GM12892 (cell line): Measurements from ENCODE around the gene ARL6IP4. TPM values are rescaled to one million over a fixed set of nuclear protein-coding genes. Genes with fewer than 3 reads are reported as not detected.
"Not testable (repeated sequence)": the region's sequence is repeated elsewhere in the genome, so short reads cannot be mapped to it uniquely, and the experiment has no call there.

Experiments
- DNase-seq: peaks from one replicate; pipeline ENCODE4 v3.0.0; 2011; ENCODE audit not compliant: insufficient read length
- FAIRE-seq: peaks from 2 replicates; lab custom pipeline; 2011; peaks lifted over from hg19 to GRCh38; lab: Jason Lieb, UNC
- POLR2A ChIP-seq: IDR thresholded peaks from 2 replicates; pipeline ENCODE4 v1.6.1; 2011; ENCODE audit warnings: low read depth, low read length, control low read depth
- POLR2AphosphoS5 ChIP-seq: IDR thresholded peaks from 2 replicates; pipeline ENCODE4 v1.6.1; 2011; ENCODE audit warnings: low read depth, low read length, control low read depth
- TAF1 ChIP-seq: IDR thresholded peaks from 2 replicates; pipeline ENCODE4 v1.6.1; 2011; ENCODE audit warnings: low read depth, mild to moderate bottlenecking, control low read depth, low read length, borderline replicate concordance
- polyA plus RNA-seq: library from polyadenylated mRNA; unstranded; fragments of >200 nt; gene quantifications from one replicate; pipeline ENCODE4 v1.2.1, GENCODE V29; 2012; ENCODE audit warnings: missing spikeins, inconsistent platforms; ENCODE audit not compliant: missing spikeins

Gene ARL6IP4
- 157 TPM for polyA plus RNA-seq

DNA sequence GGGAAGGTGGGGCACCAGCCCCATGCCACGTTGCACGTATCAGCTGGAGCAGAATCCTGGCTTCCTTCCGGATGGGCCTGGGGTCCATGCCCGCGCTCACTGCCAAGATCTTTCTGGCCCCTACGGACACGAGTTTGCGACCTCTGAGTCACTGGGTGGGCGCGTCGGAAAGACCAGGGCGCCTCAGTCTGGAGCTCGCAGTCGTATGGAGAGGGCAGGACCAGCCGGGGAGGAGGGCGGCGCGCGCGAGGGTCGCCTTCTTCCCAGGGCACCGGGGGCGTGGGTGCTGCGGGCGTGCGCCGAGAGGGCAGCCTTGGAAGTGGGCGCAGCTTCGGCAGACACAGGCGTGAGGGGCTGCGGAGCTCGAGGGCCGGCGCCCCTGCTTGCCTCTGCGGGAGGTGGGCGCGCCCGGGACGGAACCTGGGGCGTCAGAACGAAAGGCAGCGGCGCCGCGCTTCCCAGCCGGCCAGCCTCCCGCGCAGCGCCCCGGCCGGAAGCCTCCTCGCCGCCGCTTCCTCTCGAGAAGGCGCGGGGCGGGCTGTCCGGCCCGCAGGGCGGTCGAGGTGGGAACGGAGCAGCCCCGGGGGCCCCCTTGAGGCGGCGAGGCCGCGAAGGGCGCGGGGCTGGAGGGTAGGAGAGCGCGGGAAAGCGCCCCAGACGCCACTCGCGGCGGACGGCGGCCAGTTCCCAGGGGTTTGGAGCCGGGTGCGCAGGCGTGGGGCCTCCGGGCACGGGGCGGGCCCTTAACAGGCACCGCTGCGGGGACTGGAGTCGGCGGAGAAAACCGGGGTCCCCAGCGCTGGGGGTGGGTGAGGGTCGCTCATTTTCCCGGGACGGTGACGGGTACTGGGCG, at the start of gene ARL6IP4:
ARL6IP4 (plus strand) TSS at position 499 of the 853 bp plus-strand sequence. CDS start 459 bp downstream, outside the sequence.
- peak; percentile 95 for DNase-seq
- TF ChIP-seq POLR2A (peak; percentile 79), POLR2AphosphoS5 (peak; percentile 44; the same call in 1 of the 2 replicates), TAF1 (peak; percentile 31; the same call in 1 of the 2 replicates)
- FAIRE-seq = peak; percentile 65

DNA sequence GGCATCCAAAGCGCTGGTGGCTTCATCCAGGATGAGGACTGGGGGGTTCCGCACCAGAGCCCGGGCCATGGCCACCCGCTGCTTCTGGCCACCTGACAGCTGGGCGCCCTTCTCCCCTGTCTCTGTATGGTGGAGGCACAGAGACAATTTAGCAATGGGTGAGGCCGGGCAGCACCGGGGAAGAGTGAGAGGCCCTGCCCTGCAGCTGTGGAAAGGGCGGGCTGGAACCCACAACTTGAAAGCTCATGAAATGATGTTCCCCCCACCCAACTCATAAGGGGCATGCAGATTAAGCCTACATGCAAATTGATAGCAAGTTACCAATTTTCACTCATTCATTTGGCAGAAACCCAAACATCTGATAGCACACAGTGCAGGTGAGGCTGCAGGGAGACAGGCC, 48.3 kb upstream of the ARL6IP4 start:
- DNase-seq (no peak), FAIRE-seq (no peak)

GRCh38 chr12:122934722-122935121, 45.8 kb upstream of the ARL6IP4 start:
- peak; percentile 85 for FAIRE-seq
- no peak for TF ChIP-seq TAF1
- TF ChIP-seq POLR2AphosphoS5 = no peak
- TF ChIP-seq POLR2A = no peak

More for the DNA sequence above, 48.3 kb upstream of the ARL6IP4 start:
- no peak for TF ChIP-seq POLR2A
- TF ChIP-seq TAF1 = no peak
- no peak for TF ChIP-seq POLR2AphosphoS5

DNA sequence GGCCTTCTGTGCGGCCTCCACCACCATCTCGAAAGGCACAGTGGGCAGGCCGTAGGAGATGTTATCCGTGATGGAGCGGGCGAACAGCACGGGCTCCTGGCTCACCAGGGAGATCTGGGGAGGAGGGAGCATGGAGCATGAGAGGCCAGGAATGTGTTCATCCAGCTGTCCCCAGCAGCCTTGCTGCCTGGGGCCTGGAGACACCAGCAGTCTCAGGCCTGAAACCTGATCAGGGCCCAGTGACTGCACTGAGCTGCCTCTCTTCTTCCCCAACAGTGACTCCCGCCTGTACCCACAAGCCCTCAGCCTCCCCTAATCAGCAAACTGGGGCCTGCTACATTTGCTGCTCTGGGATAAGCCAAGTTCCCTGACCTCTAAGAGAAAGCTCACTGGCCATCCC, 45.2 kb upstream of the ARL6IP4 start:
- TF ChIP-seq TAF1 (no peak), POLR2A (no peak), POLR2AphosphoS5 (no peak)
- peak; percentile 50 for FAIRE-seq
- DNase-seq = no peak

More at GRCh38 chr12:122934722-122935121, 45.8 kb upstream of the ARL6IP4 start:
- no peak for DNase-seq

- no peak for DNase-seq
- FAIRE-seq = no peak
- TF ChIP-seq POLR2A = no peak
Measured at GRCh38 chr12:122937622-122938091, 42.8 kb upstream of the ARL6IP4 start.

- no peak for DNase-seq
- FAIRE-seq = no peak
- no peak for TF ChIP-seq TAF1
- TF ChIP-seq POLR2AphosphoS5 = no peak
- no peak for TF ChIP-seq POLR2A
Measured at GRCh38 chr12:122939125-122939524, 41.4 kb upstream of the ARL6IP4 start.

DNA sequence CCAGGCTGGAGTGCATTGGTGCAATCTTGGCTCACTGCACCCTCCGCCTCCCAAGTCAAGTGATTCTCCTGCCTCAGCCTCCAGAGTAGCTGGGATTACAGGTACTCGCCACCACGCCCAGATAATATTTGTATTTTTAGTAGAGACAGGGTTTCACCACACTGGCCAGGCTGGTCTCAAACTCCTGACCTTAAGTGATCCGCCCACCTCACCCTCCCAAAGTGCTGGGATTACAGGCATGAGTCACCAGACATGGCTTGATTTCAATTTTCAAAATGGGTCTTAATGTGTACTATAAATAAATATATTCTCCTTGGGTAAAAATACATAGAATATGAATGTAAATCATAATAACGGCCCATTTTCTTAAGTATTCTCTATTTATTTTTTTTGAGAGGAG, 39.1 kb upstream of the ARL6IP4 start:
- FAIRE-seq, DNase-seq: not testable (repeated sequence)

GRCh38 chr12:122942637-122943036, 37.8 kb upstream of the ARL6IP4 start:
- no peak for FAIRE-seq
- DNase-seq = no peak

GRCh38 chr12:122943196-122943595, 37.3 kb upstream of the ARL6IP4 start:
- FAIRE-seq (no peak), DNase-seq (no peak)
- TF ChIP-seq POLR2A (no peak), TAF1 (no peak), POLR2AphosphoS5 (no peak)

More at GRCh38 chr12:122942637-122943036, 37.8 kb upstream of the ARL6IP4 start:
- TF ChIP-seq POLR2AphosphoS5 (no peak), TAF1 (no peak), POLR2A (no peak)

DNA sequence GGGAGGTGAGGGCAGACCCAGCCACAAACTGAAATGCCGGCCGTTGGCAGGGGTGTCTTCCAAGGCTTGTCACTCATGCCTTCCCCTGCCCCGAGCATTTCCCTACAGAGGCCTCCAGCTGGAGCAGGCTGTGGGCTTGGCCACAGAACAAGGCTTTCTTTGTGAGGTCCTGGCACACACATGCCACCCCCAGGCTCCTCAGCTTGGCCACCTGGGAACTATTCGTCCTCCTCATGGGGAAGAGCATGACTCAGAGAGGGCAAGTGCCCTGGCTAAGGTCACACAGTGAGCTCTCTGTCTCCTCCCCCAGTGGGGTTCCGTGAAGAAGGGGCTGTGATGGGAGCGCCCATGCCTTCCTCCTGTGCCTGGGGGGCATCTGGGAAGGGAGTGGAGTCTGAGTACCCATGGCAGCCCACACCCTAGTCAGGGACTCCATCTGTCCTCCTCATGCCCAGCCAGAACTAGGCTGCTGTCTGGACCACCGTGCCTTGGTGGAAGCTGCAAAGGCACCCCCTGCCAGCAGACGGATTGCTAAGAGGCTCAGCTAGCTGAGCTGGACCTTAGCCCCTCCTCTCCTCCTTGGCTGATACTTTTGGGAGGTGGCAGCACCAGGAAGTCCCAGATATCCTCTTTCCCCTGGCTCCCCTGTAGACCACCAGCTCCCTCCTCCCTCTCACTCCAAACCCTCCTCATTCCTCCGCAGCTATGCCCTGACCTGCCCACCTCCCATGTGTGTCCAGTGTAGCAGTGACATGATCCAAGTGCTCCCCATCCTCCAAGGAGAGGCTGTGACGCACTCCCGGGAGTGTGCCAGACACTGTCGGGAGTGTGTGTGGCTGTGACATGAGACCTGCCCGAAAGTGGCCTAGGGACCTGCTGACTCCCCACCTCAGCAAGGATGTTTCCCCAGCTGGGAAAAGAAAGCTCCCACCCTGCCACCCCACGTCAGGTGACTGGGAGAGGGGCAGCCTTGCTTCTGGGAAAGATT, 35.6 kb upstream of the ARL6IP4 start:
- TF ChIP-seq TAF1 (no peak), POLR2AphosphoS5 (no peak), POLR2A (no peak)
- FAIRE-seq = no peak
- DNase-seq = no peak
